Activated CD8-positive, alpha-beta memory T cell treated with anti-CD3 and anti-CD28 coated beads, Interleukin-2, amount 10 ng/mL, durations not matched to agents 7 days and 5 days (primary cell): Measurements from ENCODE around the gene MOGAT3. TPM values are rescaled to one million over a fixed set of nuclear protein-coding genes. Genes with fewer than 3 reads are reported as not detected.

Source experiments
- ATAC-seq: fragments of 150-1000 bp; cut with Tn5 transposase; one replicate; pipeline ENCODE4 v1.10.0; 2021; ENCODE audit warnings: moderate library complexity
- CTCF ChIA-PET: fragments of 350-600 bp; sonication (Branson Sonifier 250); formaldehyde crosslinking; loops from one replicate; lab custom pipeline; 2021; ENCODE audit warnings: antibody characterized with exemption; lab: Charles Lee
- DNase-seq: peaks from one replicate; pipeline ENCODE4 v3.0.0-alpha.2; 2020
- H3K27ac Mint-ChIP-seq: one replicate; pipeline ENCODE4 v1.8.0; 2021; ENCODE audit warnings: mild to moderate bottlenecking, mixed read lengths
- H3K27me3 Mint-ChIP-seq: one replicate; pipeline ENCODE4 v1.8.0; 2021; ENCODE audit warnings: mixed read lengths
- H3K36me3 Mint-ChIP-seq: one replicate; pipeline ENCODE4 v1.8.0; 2021; ENCODE audit warnings: mild to moderate bottlenecking, mixed read lengths
- H3K4me1 Mint-ChIP-seq: one replicate; pipeline ENCODE4 v1.8.0; 2021; ENCODE audit warnings: mixed read lengths
- H3K4me3 Mint-ChIP-seq: one replicate; pipeline ENCODE4 v1.8.0; 2021; ENCODE audit warnings: mild to moderate bottlenecking, moderate library complexity, mixed read lengths
- H3K9me3 Mint-ChIP-seq: one replicate; pipeline ENCODE4 v1.8.0; 2022; ENCODE audit warnings: low read depth, mixed read lengths
- microRNA-seq: library from miRNA; unstranded; fragments of <30 nt; microRNA quantifications from one replicate; pipeline ENCODE4 v1.2.0, GENCODE V29; 2022
- total RNA-seq, 2 experiments: library from RNA; stranded (reverse); gene quantifications; one replicate each; pipeline ENCODE4 v1.2.3, GENCODE V29; 2021

Gene MOGAT3
- total RNA-seq, 2 experiments from 2014 or later, result not detected

GRCh38 chr7:101154693-101155102 is 46.1 kb downstream of the MOGAT3 start:
- DNase-seq, result no peak
- CTCF ChIA-PET, result interaction anchor here (0.6 to 9.1 kb wide), 8 partner anchors 8 to 161 kb away, joined by 3 to 90 read pairs (median 3); partner anchors contain the start of gene VGF
- Mint-ChIP-seq H3K27ac (no peak overlapping the region), H3K36me3 (peaks cover 2% of the 10 kb centered on the region), H3K27me3 (peaks cover 17% of the 10 kb centered on the region), H3K4me3 (peak overlapping the region; percentile 73), H3K4me1 (peaks cover 9% of the 10 kb centered on the region), H3K9me3 (no peaks in the 10 kb centered on the region)
- ATAC-seq, result peak; percentile 38

- ATAC-seq, result peak; percentile 93
- Mint-ChIP-seq H3K9me3 (no peaks in the 10 kb centered on the region), H3K4me3 (peak within 1 kb of the TSS; percentile 73), H3K36me3 (peaks cover 2% of the 10 kb centered on the region), H3K27ac (peak within 1 kb of the TSS; percentile 58), H3K4me1 (peaks cover 9% of the 10 kb centered on the region), H3K27me3 (peaks cover 21% of the 10 kb centered on the region)
- DNase-seq, result peak; percentile 96
- CTCF ChIA-PET, result interaction anchor here (0.6 to 9.1 kb wide), 6 partner anchors 9 to 162 kb away, joined by 3 to 90 read pairs (median 3); partner anchors contain the start of gene VGF
Measured at GRCh38 chr7:101153969-101154692, 46.7 kb downstream of the MOGAT3 start, which contains the start of gene AP1S1. Gene AP1S1, plus strand, starts transcription at chr7:101154476. Its CDS starts 39 bp downstream, at chr7:101154515.

GRCh38 chr7:101151908-101152651 is 48.8 kb downstream of the MOGAT3 start:
- Mint-ChIP-seq H3K4me1 (peaks cover 13% of the 10 kb centered on the region), H3K9me3 (no peaks in the 10 kb centered on the region), H3K36me3 (peaks cover 2% of the 10 kb centered on the region), H3K27me3 (peaks cover 35% of the 10 kb centered on the region), H3K27ac (no peak overlapping the region), H3K4me3 (no peak overlapping the region)
- ATAC-seq, result no peak
- CTCF ChIA-PET, result interaction anchor here (0.6 to 9.1 kb wide), 4 partner anchors 9 to 130 kb away, joined by 3 to 90 read pairs (median 4); no protein-coding TSS in a partner anchor
- DNase-seq, result no peak

Small RNAs within 50 kb of the gene (microRNA-seq; reads per million reads assigned to microRNA genes)
- not detected for gene MIR4653

Other genes starting within 250 kb of the MOGAT3 start
- under 1 TPM; 0.64 to 0.68 TPM for gene MUC12, start 231.5 kb downstream of the MOGAT3 start, total RNA-seq
- not detected for gene MUC17, start 181.0 kb downstream of the MOGAT3 start, total RNA-seq
- gene TRIM56, start 115.6 kb downstream of the MOGAT3 start, total RNA-seq, result 100 to 1,000 TPM in 1 of 2 experiments, 10 to 100 TPM in 1; 68.2 to 110 TPM
- gene SERPINE1, start 73.9 kb downstream of the MOGAT3 start, total RNA-seq, result 1 to 10 TPM in 1 of 2 experiments, under 1 TPM in 1; 0.29 to 1.2 TPM
- 10 to 100 TPM; 49.9 to 51.7 TPM for gene AP1S1, start 46.6 kb downstream of the MOGAT3 start, total RNA-seq
- gene VGF, start 35.5 kb downstream of the MOGAT3 start, total RNA-seq, result under 1 TPM; 0.44 to 0.66 TPM
- not detected for gene NAT16, start 20.7 kb downstream of the MOGAT3 start, total RNA-seq
- 10 to 100 TPM; 41.6 to 42.3 TPM for gene PLOD3, start 16.5 kb upstream of the MOGAT3 start, total RNA-seq
- gene ZNHIT1, start 17.1 kb upstream of the MOGAT3 start, total RNA-seq, result 10 to 100 TPM; 56.6 to 57.1 TPM
- 10 to 100 TPM; 21.6 TPM for gene CLDN15, start 36.8 kb upstream of the MOGAT3 start, total RNA-seq
- 100 to 1,000 TPM in 1 of 2 experiments, 10 to 100 TPM in 1; 86.7 to 117 TPM for gene FIS1, start 44.0 kb upstream of the MOGAT3 start, total RNA-seq
- 1 to 10 TPM; 4.7 to 4.8 TPM for gene IFT22, start 120.8 kb upstream of the MOGAT3 start, total RNA-seq
- not detected for gene COL26A1, start 161.8 kb upstream of the MOGAT3 start, total RNA-seq